GM23338 (cell line): ENCODE results near the gene SF3A1.

Experiments used
- CTCF ChIP-seq, 2 experiments: fragments of 200-600 bp in 1 of 2; sonication (generic) in 1 of 2; conservative IDR thresholded peaks; 2 replicates each; pipeline versions ENCODE4 v1.5.1 to v1.6.1; 2016 to 2017; ENCODE audit warnings: antibody characterized with exemption in 2 of 2, low read depth in 2 of 2, mild to moderate bottlenecking in 2 of 2, moderate library complexity in 1 of 2
- EZH2 ChIP-seq: fragments of 200-600 bp; sonication (generic); IDR thresholded peaks from one replicate; pipeline ENCODE4 v1.8.0; 2017; ENCODE audit warnings: antibody characterized with exemption, mild to moderate bottlenecking, low read depth; ENCODE audit not compliant: unreplicated experiment
- EZH2phosphoT487 ChIP-seq: fragments of 200-600 bp; sonication (generic); IDR thresholded peaks from one replicate; pipeline ENCODE4 v1.8.1; 2018; ENCODE audit warnings: antibody characterized with exemption; ENCODE audit not compliant: unreplicated experiment
- JUNB ChIP-seq: IDR thresholded peaks from one replicate; pipeline ENCODE4 v1.6.1; 2016; ENCODE audit warnings: antibody characterized with exemption; ENCODE audit not compliant: unreplicated experiment
- NANOG ChIP-seq: IDR thresholded peaks from 2 replicates; pipeline ENCODE4 v1.6.1; 2016; ENCODE audit warnings: antibody characterized with exemption, borderline replicate concordance
- POLR2AphosphoS5 ChIP-seq: IDR thresholded peaks from 2 replicates; pipeline ENCODE4 v1.6.1; 2016; ENCODE audit warnings: antibody characterized with exemption, low read depth
- REST ChIP-seq: IDR thresholded peaks from one replicate; pipeline ENCODE4 v1.6.1; 2018; ENCODE audit warnings: antibody characterized with exemption; ENCODE audit not compliant: unreplicated experiment

- TF ChIP-seq CTCF (conservative IDR thresholded peaks at IDR 0.05; ENCODE audit: low read depth in 2 of 2), result no peak
- TF ChIP-seq EZH2, result no peak
- peak; percentile 70 for TF ChIP-seq POLR2AphosphoS5
- no peak for TF ChIP-seq REST
- no peak for TF ChIP-seq EZH2phosphoT487
- no peak for TF ChIP-seq NANOG
- no peak for TF ChIP-seq JUNB
Measured at GRCh38 chr22:30396871-30397655, 40.4 kb upstream of the SF3A1 start, which contains the start of gene SEC14L2.
